Fibroblast of skin of back (primary cell): Measurements from ENCODE around the gene KYNU.
"Not testable (repeated sequence)": the region's sequence is repeated elsewhere in the genome, so short reads cannot be mapped to it uniquely, and the experiment has no call there.

Experiments used
- DNase-seq: peaks from one replicate; pipeline ENCODE4 v3.0.0-alpha.2; 2013

The KYNU gene

DNA sequence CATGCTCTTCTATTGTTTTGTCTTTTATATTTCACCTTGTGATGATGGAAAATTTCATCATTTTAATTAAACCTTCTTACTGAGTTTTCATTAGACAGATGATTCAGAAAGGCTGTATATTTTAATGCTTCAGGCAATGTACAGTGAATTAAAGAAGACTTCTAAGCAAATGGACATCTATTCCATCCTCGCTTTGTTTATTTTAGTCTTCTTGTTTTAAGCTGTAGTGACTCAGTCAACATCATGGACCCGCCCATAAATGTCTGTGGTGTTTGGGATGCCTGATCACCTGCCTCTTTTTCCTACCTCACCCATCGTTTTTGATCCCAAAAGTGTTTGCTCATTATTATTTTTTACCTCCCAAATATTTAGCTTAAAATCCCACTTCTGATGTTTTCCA, 43.1 kb downstream of the KYNU start:
- no peak for DNase-seq

DNA sequence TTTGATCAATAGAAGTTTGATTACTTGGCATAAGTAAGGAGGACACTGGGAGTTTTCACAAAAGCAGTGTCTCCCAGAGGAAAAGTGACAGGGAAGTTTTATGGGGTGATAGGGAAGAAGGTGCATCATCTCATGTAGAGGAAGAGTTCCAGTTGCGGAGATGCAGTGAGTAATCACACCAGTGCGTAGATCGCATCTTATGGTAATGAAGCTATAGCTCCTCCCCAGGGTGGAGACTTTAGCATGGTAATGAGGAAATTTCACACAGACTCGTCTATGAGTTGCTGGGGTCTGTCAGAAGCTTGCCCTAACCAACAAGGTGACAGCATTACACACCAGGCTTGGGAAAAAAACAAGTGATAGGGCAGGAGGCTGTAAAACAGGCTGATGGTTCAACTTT, 49.0 kb downstream of the KYNU start:
- no peak for DNase-seq

DNA sequence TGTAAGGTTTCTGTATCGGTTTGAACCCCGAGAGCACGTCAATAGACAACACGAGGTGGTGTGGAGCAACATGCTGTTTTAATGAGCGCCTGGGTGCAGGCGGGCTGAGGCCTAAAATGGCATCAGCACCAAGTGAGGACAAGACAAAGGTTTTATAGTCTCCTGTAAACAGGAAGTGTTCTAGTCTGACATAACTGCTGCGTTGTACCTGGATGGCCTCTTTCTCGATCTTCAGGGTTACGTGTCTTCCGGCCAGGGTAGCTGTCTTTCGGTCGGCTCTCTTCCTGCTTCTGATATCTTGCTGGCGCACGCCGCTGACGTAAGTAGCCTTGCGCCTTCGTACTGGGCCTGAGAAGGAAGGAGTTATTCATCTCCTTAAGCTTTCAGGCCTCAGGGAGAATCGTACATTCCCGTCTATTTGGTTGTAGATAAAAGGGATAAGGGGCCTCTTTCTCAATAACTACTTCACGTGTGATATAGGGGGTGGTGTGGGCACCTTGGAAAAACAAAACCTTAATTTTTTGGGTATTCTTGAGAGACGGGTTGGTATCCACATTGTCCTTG, 53.5 kb downstream of the KYNU start:
- no peak for DNase-seq

DNA sequence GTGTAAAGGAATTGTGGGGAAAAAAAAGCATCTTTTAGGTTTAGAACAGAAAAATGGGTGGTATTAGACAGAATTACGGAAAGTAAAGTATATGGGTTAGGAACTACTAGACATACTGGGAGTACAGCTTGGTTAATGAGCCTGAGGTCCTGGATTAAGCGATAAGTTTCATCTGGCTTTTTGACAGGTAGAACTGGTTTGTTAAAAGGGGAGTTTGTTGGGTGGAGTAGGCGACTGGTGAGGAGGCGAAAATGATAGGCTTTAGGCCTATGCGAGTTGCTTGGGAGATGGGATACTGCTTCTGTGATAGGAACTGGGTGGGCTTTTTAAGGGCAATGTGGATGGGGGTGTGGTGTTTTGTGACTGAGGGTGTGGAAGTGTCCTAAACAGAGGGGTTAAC, 56.5 kb downstream of the KYNU start:
- no peak for DNase-seq

DNA sequence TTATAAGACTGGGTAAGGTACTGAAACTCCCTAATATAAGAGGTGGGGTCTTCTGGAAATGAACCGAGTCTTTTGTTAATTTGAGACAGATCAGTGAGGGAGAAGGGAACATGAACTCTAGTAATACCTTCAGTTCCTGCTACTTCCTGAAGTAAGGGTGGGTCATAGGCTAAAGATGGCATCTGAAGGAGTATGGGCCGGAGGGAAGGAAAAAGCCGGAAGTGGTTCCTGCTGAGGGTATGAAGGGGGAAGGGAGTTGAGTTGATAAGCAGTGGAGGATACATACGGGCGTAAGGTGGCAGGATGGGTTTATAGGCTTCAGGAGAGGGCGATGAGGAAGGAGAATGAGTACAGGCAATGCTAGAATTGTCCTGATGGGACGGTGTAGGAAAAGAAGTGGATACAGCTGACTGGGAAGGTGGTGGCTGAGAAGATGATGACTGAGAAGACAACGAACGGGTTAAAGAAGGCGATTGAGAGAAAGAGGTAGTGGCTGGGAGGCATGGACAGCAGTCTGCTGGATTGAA, 58.2 kb downstream of the KYNU start:
- DNase-seq, result no peak

DNA sequence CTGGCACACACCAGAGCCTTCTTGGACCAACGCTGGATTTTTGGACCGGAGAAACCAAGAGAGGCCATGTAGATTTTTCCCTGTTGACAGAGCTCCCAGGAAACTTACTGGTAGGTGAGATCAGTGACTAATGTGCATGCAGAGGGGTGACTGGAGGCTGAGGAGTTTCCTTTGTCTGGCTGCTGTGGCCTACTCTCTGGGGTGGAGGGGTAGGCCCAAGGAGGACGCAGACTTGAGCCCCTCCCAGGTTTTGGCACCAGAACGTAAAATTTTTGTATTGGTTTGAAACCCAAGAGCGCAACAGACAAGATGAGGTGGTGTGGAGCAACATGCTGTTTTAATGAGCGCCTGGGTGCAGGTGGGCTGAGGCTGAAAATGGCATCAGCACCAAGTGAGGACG, 59.2 kb downstream of the KYNU start:
- no peak for DNase-seq

DNA sequence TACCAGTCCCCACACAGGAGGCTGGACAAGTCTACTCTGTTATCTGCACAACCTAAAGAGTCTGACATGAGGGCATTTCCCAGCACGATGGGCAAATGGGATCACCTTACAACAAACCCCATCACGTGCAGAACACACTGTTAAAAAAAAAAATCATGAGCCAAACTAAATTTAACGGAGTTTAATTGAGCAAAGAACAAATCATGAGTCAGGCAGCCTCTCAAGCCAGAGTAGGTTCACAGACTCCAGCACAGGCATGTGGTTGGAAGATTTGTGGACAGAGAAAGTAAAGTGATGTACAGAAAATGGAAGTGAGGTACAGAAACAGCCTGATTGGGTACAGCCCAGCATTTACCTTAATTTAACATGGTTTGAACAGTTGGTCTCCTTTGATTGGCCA, 59.9 kb downstream of the KYNU start:
- DNase-seq, result no peak

DNA sequence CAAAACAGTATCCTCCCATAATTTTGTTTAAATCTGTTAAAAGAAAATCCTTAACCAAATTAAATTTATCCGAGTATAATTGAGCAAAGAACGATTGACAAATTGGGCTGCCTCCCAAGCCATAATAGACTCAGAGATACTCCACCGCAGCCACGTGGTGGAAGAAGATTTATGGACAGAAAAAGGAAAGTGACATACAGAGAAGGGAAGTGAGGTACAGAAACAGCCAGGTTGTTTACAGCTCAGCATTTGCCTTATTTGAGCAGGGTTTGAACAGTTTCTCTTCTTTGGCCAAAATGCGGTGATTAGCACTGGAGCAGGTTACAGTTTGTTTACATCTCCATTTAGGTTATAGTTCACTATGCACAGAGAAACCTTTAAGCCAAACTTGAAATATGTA, 60.8 kb downstream of the KYNU start:
- DNase-seq, result no peak

DNA sequence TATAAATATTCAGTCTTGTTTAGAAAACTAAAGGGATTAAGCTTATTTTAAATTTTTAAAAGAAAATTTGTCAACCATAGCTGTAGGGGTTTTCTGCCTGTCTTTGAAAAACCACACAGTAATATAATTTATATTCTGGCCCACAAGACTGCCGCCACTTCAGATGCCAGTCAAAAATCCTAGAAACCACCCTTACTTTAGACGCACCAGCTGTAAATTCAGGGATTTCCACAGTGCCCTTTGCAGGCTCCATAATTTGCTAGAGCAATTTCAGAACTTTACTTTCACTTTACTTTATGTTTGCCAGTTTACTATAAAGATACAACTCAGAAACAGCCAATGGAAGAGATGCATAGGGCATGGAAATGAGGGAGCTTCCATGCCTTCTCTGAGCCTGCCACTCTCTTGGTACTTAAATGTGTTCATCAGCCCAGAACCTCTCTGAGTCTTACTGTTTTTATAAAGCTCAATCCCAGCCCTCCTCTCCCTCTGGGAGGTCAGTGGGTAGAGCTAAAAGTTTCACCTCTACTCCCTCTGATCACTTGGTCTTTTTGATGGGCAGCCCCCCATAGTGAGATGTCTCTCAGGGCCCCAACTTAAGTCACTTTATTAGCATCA, 63.3 kb downstream of the KYNU start:
- DNase-seq, result no peak

DNA sequence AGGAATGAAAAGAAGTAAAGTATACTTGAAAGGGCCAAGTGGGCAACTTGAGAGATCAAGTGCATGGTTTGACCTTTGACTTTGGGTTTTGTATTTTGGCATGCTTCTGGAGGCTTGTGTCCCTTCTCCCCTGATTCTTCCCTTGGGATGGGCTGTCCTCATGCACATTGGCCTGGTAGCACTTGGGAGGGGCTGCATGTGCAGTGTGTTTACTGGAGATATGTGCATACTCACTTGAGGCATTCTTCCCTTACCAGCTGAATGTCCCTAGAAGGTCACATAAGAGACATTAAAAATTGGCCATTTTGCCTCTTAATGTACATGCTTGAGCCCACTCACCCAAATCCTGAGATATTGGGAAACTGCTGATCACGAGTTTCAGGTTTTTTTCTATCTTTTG, 65.2 kb downstream of the KYNU start:
- no peak for DNase-seq

DNA sequence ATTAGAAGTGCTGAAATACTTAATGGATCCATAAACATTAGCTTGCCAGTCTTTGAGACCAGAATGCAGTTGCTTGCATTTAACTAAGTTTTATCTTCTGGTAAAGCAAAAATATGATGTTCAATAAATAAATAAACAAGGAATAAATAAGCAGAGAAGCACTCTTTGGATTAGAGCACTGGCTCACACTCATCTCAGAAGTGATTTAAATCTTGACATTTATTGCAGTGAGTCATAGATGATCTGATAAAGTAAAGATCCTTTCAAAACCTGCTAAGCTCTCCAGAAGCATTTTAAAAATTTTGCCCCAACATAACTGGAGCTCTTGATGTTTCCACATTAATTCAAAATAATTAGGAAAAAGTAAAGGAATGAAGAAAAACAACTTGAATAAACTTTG, 66.8 kb downstream of the KYNU start:
- peak; percentile 15 for DNase-seq

DNA sequence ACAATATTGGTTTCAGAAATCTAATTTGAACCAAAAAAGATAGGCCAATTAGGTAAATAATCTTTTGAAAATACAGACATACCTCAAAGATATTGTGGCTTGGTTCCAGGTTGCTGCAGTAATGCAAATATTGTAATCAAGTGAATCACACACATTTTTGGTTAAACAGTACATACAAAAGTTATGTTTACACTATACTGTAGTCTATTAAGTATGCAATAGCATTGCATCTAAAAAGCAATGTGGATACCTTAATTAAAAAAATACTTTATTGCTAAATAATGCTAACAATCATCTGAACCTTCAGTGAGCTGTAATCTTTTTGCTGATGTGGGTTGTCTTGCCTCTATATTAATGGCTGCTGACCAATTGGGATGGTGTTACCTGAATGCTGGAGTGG, 67.3 kb downstream of the KYNU start:
- DNase-seq, result peak; percentile 18

DNA sequence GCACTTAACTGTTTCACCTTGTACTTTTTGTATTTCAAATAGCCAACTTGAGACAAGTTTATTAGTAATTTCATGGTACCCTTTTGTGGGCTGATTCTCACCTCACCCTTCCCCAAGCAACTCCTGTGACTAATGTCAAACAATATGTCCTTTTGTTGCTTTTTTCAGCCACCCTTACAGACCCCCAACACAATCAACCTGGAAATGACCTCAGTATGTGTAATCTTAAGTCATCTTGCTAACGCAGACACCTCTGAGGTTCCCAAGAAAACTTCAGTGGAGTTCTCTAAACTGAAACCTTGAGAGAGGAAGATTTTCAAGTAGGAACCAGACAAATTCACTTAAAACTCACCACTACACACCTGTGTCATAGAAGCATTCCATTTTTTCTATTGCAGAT, 69.5 kb downstream of the KYNU start:
- DNase-seq, result no peak

DNA sequence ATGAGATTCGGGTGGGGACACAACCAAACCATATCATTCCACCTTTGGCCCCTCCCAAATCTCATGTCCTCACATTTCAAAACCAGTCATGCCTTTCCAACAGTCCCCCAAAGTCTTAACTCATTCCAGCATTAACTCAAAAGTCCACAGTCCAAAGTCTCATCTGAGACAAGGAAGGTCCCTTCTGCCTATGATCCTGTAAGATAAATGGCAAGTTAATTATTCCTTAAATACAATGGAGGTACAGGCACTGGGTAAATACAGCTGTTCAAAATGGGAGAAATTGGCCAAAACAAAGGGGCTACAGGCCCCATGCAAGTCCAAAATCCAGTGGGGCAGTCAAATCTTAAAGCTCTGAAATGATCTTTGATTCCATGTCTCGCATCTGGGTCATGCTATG, 71.3 kb downstream of the KYNU start:
- DNase-seq, result not testable (repeated sequence)

DNA sequence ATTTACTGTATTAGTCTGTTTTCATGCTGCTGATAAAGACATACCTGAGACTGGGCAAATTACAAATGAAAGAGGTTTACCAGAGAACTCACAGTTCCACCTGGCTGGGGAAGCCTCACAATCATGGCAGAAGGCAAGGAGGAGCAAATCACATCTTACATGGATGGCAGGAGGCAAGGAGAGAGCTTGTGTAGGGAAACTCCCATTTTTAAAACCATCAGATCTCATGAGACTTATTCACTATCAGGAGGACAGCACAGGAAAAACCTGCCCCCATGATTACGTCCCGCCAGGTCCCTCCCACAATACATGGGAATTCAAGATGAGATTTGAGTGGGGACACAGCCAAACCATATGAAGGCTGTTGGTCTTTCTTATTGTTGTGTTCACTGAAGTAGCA, 72.9 kb downstream of the KYNU start:
- not testable (repeated sequence) for DNase-seq

DNA sequence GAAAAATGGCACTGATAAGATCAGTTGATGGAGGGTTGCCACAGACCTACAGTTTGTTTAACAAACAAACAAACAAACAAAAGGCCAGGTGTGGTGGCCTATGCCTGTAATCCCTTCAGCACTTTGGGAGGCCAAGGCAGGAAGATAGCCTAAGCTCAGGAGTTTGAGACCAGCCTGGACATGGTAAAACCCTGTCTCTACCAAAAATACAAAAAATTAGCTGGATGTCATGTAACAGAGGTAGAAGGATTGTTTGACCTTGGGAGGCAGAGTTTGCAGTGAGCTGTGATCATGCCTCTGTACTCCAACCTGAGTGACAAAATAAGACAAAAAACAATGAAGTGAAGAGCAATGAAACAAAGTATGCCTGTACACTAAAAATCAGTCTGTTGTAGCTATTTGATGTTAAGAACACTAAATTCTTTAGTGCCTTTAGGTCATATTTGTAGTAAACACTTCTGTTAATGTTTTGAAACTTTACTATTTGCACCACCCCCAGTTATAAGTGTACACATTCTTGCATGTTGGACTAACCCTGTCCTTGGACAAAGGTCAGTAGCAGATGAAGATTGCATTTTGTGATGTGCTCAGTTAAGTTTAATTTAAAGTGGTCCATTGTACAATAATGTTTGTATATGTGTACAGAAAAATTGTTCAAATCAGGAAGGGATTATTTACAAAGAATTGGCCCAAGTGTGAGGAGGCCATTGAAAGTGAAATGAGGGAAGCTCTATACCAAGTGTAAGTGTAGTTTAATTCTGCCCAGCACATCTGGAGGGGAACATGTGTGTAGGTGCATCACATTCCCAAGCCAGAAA, 73.9 kb downstream of the KYNU start:
- DNase-seq, result no peak

DNA sequence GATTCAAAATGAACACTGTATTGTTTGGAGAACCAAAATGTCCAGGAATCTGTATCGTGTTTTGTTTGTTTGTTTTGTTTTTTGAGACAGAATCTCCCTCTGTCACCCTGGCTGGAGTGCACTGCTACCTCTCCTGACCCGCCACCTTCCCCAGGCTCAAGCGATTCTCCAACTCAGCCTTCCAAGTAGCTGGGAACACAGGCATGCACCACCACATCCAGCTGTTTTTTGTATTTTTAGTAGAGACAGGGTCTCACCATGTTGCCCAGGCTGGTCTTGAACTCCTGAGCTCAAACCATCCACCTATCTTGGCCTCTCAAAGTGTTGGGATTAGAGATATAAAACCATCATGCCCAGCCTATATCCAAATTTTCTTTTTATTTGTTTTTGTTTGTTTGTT, 74.6 kb downstream of the KYNU start:
- DNase-seq, result no peak

DNA sequence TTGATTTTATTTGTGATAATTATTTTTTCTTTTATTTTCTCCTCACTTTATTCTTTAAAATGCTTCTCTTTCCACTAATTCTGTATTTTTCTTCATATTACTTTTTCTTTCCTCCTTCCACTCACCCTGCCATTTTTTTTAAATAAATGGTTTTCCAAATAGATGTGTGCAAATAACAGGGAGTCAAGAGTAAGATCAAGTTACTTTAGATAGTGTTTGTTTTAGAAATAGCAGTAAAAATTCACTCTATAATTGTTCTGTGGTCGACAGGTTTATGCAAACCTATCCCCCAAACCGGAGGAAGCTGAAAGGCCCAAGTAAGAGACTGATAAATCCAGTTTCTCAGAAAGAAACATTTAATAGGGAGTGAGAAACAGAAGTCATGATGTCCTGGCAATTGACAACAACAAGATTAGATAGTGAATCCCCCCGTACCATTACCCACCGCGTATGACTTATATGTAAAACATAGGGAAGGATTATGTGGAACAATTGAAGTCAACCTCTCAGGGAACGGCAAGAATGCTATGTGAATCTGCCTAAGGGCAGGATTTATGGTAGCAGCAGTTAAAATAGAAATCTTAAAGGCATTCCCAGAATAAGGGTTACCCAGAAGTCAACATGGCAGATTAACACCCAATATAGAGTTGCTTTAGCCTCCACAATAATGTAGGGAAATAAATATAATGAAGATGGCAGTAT, 75.5 kb downstream of the KYNU start:
- no peak for DNase-seq

DNA sequence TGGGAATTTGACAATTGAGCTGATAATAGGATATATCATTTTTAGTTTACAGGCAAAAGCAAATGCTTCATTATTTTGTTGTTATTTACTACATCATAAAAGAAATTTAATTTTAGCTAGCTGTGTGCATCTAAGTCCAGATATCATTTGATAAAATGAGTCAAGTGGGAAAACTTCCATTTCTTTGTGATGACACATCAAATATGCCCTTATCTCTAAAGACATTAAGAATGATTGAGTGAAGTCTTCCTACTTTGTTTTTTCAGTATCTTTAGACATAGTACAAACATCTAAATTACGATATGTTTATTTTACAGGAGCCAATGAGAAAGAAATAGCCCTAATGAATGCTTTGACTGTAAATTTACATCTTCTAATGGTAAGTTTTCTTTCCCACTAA, 77.0 kb downstream of the KYNU start:
- peak; percentile 10 for DNase-seq

DNA sequence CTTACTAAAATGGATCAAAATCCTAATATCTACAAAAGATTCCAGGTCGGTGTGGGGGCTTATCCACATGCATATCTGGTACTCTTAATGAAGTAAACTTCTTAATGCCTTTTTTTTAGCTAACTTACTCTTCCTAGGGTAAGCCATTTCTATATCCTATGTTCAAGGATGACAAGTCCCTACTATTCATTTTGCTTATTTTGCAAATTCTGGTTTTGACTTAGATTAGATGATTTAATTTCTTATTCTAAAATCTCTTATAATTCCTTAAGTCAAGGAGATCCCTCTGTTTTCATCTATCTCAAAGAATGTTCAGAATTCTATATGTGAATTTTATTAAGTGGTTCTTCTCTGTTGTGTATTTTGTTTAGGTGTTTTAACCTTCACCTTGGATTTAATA, 79.7 kb downstream of the KYNU start:
- DNase-seq, result no peak

DNA sequence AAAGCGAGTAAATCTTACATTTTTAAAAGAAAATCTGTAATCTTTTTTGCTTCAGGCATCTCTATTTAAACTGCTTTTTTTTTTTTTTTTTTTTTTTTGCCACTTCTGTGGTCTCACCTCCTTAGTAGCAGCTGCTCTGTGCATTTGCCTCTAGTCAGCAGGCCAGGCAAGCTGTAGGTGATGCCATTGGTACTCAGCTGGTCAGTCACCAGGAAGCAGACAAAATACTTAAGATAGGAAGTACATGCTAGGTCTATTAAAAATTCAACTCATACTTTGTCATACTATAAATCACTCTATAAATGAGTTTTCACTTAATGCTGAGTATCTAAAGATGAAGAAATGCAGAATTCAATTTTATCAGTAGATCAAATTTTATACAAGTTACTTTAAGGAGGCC, 83.7 kb downstream of the KYNU start:
- no peak for DNase-seq

DNA sequence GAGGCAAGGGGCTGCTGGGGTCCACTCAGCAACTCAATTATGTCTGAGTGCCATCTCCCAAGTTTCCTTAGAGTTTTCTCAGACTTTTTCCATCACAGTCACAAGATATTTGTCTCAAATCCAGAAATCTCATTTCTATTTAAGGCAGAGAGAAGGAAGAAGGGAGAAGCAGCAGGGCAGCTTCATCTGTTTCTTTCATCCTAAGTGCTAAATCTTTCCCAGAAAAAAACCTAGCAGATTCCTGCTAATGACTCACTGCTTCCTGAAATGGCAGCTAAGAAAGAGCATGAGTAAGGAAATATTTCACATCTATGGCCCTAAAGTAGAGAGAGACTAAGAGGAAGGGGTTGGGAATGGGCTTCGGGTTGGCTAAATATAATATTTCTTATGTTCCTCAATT, 88.0 kb downstream of the KYNU start:
- DNase-seq, result peak; percentile 72

DNA sequence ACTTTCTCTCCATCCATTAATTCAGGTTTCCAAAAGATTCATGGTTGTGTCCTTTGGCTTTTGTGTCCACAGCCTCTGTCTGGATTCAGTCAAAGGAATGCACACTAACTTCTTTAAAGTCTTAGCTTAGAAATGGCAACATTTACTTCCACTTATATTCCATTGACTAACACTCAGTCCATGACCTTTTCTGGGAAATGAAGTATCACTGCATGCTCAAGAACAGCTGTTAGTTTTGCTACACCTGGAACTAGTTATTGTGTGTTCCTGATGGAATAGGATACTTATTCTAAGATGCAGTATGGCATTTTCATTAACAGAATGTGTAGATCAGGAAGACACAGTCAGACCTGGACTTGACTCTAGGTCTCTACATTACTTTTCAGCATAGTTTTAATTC, 88.8 kb downstream of the KYNU start:
- DNase-seq, result no peak
